GM12801 (cell line): ENCODE measurements around the gene ABCC6.

Source experiments
- TF ChIP-seq, protein P1 (sequence below): IDR thresholded peaks from one replicate; pipeline ENCODE4 v1.5.1; 2011; ENCODE audit warnings: control low read depth; ENCODE audit not compliant: insufficient read length; ENCODE audit errors: extremely low read depth

The ABCC6 gene

DNA sequence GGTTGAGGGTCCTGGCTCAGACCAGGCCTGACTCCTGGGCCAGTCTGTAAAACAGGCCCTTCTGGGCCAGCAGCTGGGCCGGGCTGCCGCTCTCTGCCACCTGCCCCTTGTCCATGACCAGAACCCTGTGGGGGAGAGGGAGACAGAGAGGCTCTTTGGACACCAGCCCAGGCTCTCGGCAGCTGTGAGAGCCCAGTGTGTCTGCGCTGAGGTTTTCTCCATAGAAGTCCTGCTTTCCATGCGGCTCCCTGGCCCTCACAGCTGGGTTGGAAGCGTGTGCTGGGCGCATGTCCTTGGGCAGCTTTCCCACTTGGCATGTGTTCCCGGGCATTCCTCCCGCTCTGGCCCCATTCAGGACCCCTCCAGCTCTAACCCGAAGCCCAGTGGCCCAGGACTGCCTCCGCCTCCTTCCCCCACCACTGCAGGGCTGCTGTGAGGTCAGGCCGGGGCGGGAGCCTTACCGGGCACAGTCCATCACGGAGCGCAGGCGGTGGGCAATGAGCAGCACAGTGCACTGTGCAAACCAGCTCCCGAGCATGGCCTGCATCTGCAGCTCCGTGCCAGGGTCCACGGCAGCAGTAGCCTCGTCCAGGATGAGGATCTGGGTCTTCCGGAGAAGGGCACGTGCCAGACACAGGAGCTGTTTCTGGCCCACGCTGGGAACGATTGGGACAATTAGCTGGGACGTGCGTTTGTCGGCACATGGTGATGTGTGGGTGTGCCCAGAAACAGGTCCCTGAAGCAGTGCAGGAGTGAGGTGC lies 73.0 kb downstream of the ABCC6 start:
- TF ChIP-seq, protein P1, sequence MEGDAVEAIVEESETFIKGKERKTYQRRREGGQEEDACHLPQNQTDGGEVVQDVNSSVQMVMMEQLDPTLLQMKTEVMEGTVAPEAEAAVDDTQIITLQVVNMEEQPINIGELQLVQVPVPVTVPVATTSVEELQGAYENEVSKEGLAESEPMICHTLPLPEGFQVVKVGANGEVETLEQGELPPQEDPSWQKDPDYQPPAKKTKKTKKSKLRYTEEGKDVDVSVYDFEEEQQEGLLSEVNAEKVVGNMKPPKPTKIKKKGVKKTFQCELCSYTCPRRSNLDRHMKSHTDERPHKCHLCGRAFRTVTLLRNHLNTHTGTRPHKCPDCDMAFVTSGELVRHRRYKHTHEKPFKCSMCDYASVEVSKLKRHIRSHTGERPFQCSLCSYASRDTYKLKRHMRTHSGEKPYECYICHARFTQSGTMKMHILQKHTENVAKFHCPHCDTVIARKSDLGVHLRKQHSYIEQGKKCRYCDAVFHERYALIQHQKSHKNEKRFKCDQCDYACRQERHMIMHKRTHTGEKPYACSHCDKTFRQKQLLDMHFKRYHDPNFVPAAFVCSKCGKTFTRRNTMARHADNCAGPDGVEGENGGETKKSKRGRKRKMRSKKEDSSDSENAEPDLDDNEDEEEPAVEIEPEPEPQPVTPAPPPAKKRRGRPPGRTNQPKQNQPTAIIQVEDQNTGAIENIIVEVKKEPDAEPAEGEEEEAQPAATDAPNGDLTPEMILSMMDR, result no peak

DNA sequence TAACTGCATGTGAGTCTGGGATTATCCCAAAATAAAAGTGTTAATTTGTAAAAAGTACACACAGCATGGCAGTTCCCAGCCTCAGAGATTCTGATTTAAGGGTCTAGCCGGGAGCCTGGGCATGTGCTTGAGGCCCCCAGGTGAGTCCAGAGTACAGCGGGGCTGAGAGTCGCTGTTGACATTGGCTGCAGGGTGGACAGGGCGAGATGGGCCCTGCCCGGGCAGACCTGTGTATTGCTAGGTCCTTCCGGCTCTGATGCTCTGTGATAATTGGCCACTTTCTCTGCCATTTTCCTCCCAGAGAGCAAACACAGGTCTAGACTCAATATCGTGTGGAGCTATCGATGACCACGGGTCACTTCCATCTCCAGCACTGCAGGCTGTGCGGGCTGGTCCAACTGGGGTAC lies 73.6 kb downstream of the ABCC6 start:
- TF ChIP-seq, protein P1, result no peak

DNA sequence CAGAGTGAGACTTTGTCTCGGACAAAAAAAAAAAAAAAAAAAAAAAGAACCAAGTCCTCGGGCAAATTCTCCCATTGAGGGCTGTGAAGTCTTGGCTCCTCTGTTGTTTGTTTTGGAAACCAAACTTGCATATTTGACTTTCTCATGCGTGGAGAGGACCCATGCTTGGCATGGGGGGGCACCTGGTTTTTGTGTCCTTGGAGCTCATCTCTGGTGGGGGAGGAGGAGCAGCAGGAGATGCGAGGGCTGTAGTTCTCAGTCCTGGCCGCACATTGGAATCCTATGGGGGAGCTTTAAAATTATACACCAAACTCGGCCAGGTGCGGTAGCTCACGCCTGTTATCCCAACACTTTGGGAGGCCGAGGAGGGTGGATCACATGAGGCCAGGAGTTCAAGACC lies 74.5 kb downstream of the ABCC6 start:
- TF ChIP-seq, protein P1, result no peak

DNA sequence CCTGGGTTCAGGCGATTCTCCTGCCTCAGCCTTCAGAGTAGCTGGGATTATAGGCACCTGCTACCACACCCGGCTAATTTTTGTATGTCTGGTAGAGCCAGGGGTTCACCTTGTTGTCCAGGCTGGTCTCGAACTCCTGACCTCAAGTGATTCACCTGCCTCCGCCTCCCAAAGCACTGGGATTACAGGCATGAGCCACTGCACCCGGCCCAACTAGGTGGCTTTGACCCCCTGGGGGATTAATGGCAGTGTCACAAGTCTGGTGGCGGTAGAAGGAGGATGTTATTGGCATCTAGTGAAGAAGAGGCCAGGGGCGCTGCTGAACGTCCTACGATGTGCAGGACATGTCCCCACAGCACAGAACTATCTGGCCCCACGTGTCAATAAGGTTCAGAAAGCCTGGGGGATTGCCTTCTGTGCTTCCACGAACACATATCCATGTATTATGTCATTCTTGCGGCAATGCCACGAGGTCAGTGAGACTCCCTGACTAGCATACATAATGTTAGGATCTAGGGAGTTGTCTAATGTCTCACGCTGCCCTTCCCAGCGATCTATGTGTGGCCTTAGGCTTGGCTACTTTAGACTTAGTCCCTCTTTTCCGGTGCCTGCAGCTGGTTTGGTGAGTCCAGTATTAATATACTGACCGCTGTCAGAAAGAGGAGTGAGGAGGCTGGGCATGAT lies 75.8 kb downstream of the ABCC6 start:
- TF ChIP-seq, protein P1, result no peak

DNA sequence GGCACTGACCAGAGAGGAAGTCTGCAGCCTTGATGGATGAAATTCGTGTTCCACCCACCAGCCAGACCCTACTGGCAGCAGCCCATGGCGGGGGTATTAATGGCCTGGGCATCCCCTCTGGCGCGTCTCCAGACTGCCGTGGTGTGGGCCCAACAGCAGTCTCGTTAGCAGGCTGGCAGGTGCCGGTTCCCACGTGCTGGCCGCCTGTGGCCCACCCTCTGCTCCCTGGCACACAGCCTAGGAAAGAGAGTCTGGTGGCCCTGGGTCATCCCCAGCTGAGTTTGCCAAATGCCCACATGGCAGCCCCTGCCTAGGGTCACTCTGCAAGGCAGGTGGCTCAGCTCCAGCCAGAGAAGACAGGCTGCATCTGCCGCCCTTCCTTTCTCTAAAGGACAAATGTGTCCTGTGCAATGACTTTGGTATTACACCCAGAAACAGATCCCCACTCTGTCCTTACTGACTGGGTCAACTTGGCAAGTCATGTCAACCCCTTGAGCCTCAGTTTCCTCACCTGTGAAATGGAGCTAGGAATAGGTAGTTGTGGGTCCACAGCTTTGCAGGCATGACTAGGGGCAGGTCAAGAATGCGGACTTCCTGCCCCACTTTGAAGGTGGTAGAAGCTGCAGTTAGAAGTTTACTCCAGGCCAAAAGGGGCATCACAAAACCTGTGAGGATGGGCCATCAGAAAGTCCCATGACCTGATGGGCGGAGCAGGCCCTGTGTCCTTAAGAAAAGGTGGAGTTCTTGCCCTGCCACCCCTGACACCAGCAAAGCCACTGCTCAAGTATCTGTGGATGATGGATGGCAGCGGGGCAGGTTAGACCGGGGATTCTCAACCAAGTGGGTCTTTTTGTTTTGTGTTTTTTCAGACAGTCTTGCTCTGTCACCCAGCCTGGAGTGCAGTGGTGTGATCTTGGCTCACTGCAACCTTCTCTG lies 76.6 kb downstream of the ABCC6 start:
- TF ChIP-seq, protein P1, result no peak

DNA sequence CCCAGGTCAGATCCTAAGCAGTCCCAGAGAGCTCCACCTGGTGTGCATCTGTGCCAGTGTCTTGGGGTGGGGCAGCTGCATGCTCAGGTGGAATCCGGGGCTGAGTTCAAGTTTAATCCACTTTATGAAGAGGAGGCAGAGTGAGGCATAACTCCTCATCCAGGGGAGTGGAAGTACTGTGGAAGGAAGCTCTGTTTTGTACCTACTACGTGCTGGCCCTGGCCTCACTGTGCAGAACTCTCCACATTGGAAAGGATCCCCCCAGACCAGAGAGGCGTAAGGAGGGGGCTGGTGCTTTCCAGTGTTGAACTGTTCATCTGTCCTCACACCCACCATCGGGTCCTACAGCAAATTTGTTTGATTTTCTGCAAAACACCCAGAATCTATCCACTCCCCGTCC lies 78.0 kb downstream of the ABCC6 start:
- TF ChIP-seq, protein P1, result no peak

DNA sequence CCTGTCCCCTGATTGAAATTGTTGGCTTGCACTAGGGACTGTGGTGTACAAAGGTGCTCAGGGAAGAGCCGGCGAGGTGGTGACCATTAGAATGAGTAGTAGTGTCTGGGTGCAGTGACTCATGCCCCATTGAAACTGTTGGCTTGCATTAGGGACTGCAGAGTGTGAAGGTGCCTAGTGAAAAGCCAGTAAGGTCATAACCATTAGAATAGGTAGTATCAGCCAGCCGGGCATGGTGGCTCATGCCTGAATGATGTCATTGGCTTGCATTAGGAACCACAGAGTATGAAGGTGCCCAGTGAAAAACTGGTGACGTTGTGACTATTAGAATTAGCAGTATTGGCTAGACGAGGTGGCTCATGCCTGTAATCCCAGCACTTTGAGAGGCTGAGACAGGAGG lies 78.9 kb downstream of the ABCC6 start:
- TF ChIP-seq, protein P1, result no peak
